NCI-H2171 (cell line): ENCODE measurements around the gene SLC17A9.
A peak's percentile ranks its signal among the peaks of the same experiment; 100 is the strongest.

ENCODE experiments used
- DNase-seq: peaks from one replicate; lab custom pipeline; 2025; lab: John Stamatoyannopoulos, UW

The SLC17A9 gene

GRCh38 chr20:62982124-62983075 is 29.9 kb downstream of the SLC17A9 start:
- DNase-seq = no peak

- no peak for DNase-seq
Measured at GRCh38 chr20:62983210-62983609, 30.7 kb downstream of the SLC17A9 start.

GRCh38 chr20:62984666-62985443 is 32.3 kb downstream of the SLC17A9 start:
- peak; percentile 22 for DNase-seq

GRCh38 chr20:62985444-62985778 is 32.9 kb downstream of the SLC17A9 start:
- peak; percentile 22 for DNase-seq

- no peak for DNase-seq
Measured at GRCh38 chr20:62986257-62986800, 33.8 kb downstream of the SLC17A9 start.

- no peak for DNase-seq
Measured at GRCh38 chr20:62987114-62987513, 34.6 kb downstream of the SLC17A9 start.

GRCh38 chr20:62989201-62989601 is 36.7 kb downstream of the SLC17A9 start:
- no peak for DNase-seq

GRCh38 chr20:62990306-62990825 is 37.9 kb downstream of the SLC17A9 start:
- DNase-seq = no peak

GRCh38 chr20:62991196-62991807 is 38.8 kb downstream of the SLC17A9 start:
- no peak for DNase-seq

- DNase-seq = no peak
Measured at GRCh38 chr20:62991863-62992262, 39.4 kb downstream of the SLC17A9 start.

- no peak for DNase-seq
Measured at GRCh38 chr20:62993856-62994494, 41.5 kb downstream of the SLC17A9 start.

GRCh38 chr20:62994869-62995281 is 42.4 kb downstream of the SLC17A9 start:
- DNase-seq = no peak

- DNase-seq = no peak
Measured at GRCh38 chr20:62995481-62995880, 43.0 kb downstream of the SLC17A9 start.

- no peak for DNase-seq
Measured at GRCh38 chr20:62995898-62996595, 43.5 kb downstream of the SLC17A9 start.

- DNase-seq = no peak
Measured at GRCh38 chr20:62996596-62996982, 44.1 kb downstream of the SLC17A9 start.

GRCh38 chr20:62997417-62998035 is 45.0 kb downstream of the SLC17A9 start:
- no peak for DNase-seq

- DNase-seq = no peak
Measured at GRCh38 chr20:62998449-62998848, 45.9 kb downstream of the SLC17A9 start.

- no peak for DNase-seq
Measured at GRCh38 chr20:62999580-62999979, 47.1 kb downstream of the SLC17A9 start.

GRCh38 chr20:63000036-63000435 is 47.5 kb downstream of the SLC17A9 start:
- DNase-seq = no peak

GRCh38 chr20:63000958-63001357 is 48.4 kb downstream of the SLC17A9 start:
- no peak for DNase-seq

- DNase-seq = no peak
Measured at GRCh38 chr20:63002511-63002910, 50.0 kb downstream of the SLC17A9 start.
